RWPE2 (cell line): ENCODE measurements around the gene UVSSA.
A peak's percentile ranks its signal among the peaks of the same experiment; 100 is the strongest.

Experiments
- ATAC-seq: fragments of 200-7000 bp; cut with Tn5 transposase; 3 replicates; pipeline ENCODE4 v1.9.1; 2021; ENCODE audit warnings: low read depth
- DNase-seq: peaks from one replicate; pipeline ENCODE4 v3.0.0-alpha.2; 2020; ENCODE audit warnings: low spot score
- H3K27ac ChIP-seq: fragments of 450-650 bp; 2 replicates; pipeline ENCODE4 v1.5.1; 2017; ENCODE audit warnings: mild to moderate bottlenecking; ENCODE audit not compliant: poor library complexity, severe bottlenecking
- H3K27me3 ChIP-seq: fragments of 250-450 bp; sonication (Bioruptor Pico); 2 replicates; pipeline ENCODE4 v1.5.1; 2021; ENCODE audit warnings: mild to moderate bottlenecking, moderate library complexity; ENCODE audit not compliant: insufficient read depth, poor library complexity, severe bottlenecking
- H3K36me3 ChIP-seq: fragments of 250-450 bp; sonication (Bioruptor Pico); 2 replicates; pipeline ENCODE4 v1.5.1; 2020; ENCODE audit warnings: low read depth, mild to moderate bottlenecking, moderate library complexity
- H3K4me1 ChIP-seq: fragments of 250-450 bp; sonication (Bioruptor Pico); 2 replicates; pipeline ENCODE4 v1.5.1; 2021; ENCODE audit warnings: mild to moderate bottlenecking, moderate library complexity; ENCODE audit not compliant: insufficient read depth, poor library complexity, severe bottlenecking
- H3K4me3 ChIP-seq: fragments of 250-450 bp; sonication (Bioruptor Pico); 2 replicates; pipeline ENCODE4 v1.5.1; 2021; ENCODE audit warnings: mild to moderate bottlenecking, moderate library complexity; ENCODE audit not compliant: severe bottlenecking
- H3K9me3 ChIP-seq: fragments of 250-450 bp; sonication (Bioruptor Pico); 2 replicates; pipeline ENCODE4 v1.5.1; 2021; ENCODE audit warnings: mild to moderate bottlenecking, moderate library complexity; ENCODE audit not compliant: severe bottlenecking
- CTCF ChIP-seq: fragments of 450-650 bp; IDR thresholded peaks from one replicate; pipeline ENCODE4 v1.5.1; 2017; ENCODE audit warnings: mild to moderate bottlenecking, moderate library complexity; ENCODE audit not compliant: poor library complexity, severe bottlenecking

The UVSSA gene

GRCh38 chr4:1317177-1318045, 29.6 kb upstream of the UVSSA start:
- DNase-seq (no peak), ATAC-seq (no peak)
- no peak for TF ChIP-seq CTCF
- H3K9me3 ChIP-seq, result no peaks in the 10 kb centered on the region
- H3K36me3 ChIP-seq, result peaks cover 62% of the 10 kb centered on the region
- no peak overlapping the region for H3K4me3 ChIP-seq
- no peaks in the 10 kb centered on the region for H3K27me3 ChIP-seq
- peaks cover 4% of the 10 kb centered on the region for H3K4me1 ChIP-seq
- no peak overlapping the region for H3K27ac ChIP-seq

GRCh38 chr4:1318046-1318375, 29.0 kb upstream of the UVSSA start:
- DNase-seq, result peak; percentile 46
- no peaks in the 10 kb centered on the region for H3K9me3 ChIP-seq
- ATAC-seq, result no peak
- H3K36me3 ChIP-seq, result peaks cover 58% of the 10 kb centered on the region
- TF ChIP-seq CTCF, result no peak
- H3K4me1 ChIP-seq, result peaks cover 9% of the 10 kb centered on the region
- no peaks in the 10 kb centered on the region for H3K27me3 ChIP-seq
- no peak overlapping the region for H3K4me3 ChIP-seq
- H3K27ac ChIP-seq, result no peak overlapping the region

- DNase-seq (peak; percentile 47), ATAC-seq (no peak)
- Histone ChIP-seq H3K36me3 (peaks cover 56% of the 10 kb centered on the region), H3K9me3 (no peaks in the 10 kb centered on the region), H3K4me1 (peaks cover 15% of the 10 kb centered on the region), H3K4me3 (no peak overlapping the region), H3K27ac (no peak overlapping the region), H3K27me3 (no peaks in the 10 kb centered on the region)
- TF ChIP-seq CTCF, result peak; percentile 38
Measured at GRCh38 chr4:1318488-1319213, 28.4 kb upstream of the UVSSA start.

- Histone ChIP-seq H3K4me3 (no peak overlapping the region), H3K27me3 (no peaks in the 10 kb centered on the region), H3K9me3 (no peaks in the 10 kb centered on the region), H3K27ac (peak overlapping the region; percentile 99), H3K4me1 (peaks cover 21% of the 10 kb centered on the region), H3K36me3 (peaks cover 45% of the 10 kb centered on the region)
- TF ChIP-seq CTCF, result no peak
- no peak for ATAC-seq
- DNase-seq, result no peak
Measured at GRCh38 chr4:1321486-1321885, 25.5 kb upstream of the UVSSA start.
